IPS-18a (cell line): ENCODE measurements around the gene C1QTNF12.

Experiments used
- H3K27ac ChIP-seq: one replicate; pipeline ENCODE4 v1.5.1; 2013; ENCODE audit warnings: low read length
- H3K27me3 ChIP-seq: one replicate; pipeline ENCODE4 v1.6.1; 2013; ENCODE audit warnings: mild to moderate bottlenecking, low read length; ENCODE audit not compliant: control insufficient read depth, insufficient read depth
- H3K36me3 ChIP-seq: one replicate; pipeline ENCODE4 v1.6.1; 2013; ENCODE audit warnings: low read depth, low read length; ENCODE audit not compliant: control insufficient read depth
- H3K4me1 ChIP-seq: one replicate; pipeline ENCODE4 v1.6.1; 2013; ENCODE audit warnings: low read depth, low read length; ENCODE audit not compliant: control insufficient read depth
- H3K4me3 ChIP-seq: one replicate; pipeline ENCODE4 v1.5.1; 2013; ENCODE audit warnings: low read length
- H3K9ac ChIP-seq: one replicate; pipeline ENCODE4 v1.6.1; 2013; ENCODE audit warnings: mild to moderate bottlenecking, low read length, moderate library complexity
- H3K9me3 ChIP-seq: one replicate; pipeline ENCODE4 v1.6.1; 2013; ENCODE audit warnings: low read depth, low read length; ENCODE audit not compliant: control insufficient read depth

Gene C1QTNF12

GRCh38 chr1:1246577-1247340 is at the start of gene C1QTNF12:
C1QTNF12 (minus strand) TSS chr1:1246722; CDS start chr1:1246690, 32 bp downstream.
- Histone ChIP-seq H3K27ac (no peak within 1 kb of the TSS), H3K27me3 (peaks cover 29% of the 10 kb centered on the region), H3K36me3 (no peaks in the 10 kb centered on the region), H3K9me3 (no peaks in the 10 kb centered on the region), H3K4me1 (no peaks in the 10 kb centered on the region), H3K4me3 (no peak within 1 kb of the TSS), H3K9ac (no peak within 1 kb of the TSS)

DNA sequence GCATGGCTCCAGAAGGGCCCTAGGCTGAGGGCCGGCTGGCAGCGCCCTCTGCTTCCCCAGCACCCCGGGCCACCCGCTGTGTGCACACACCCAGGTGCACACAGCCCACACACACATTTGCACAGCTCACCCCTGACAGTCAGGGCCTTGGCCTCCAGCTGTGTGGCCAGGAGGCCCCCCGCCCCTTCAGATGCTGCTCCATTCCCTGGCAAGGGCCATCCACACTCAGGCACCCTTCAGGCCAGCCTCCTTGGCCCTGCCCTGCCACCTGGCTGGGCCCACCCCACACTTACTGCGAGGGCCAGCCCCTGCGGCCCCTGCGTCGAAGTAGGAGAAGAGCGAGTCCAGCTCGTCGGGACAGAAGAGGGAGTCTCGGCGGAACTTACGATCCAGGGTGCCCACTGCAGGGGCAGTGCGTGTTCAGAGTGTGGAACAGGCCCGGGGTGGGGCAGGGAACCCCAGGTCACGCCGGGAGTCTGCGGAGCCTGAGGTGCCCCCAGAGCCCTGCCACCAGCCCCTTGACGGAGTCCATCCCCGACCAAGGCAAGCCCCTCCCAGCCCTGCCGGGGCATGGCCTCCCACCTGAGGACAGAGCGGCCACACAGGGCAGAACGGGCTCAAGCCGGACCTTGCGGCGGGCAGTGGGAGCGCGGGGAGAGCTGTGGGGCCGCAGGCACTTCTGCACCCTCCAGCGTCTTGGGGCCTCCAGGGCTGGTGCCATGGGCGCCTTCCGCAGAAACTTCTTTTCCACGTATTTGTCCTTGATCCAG is 48.8 kb upstream of the C1QTNF12 start:
- Histone ChIP-seq H3K36me3 (no peaks in the 10 kb centered on the region), H3K4me1 (no peaks in the 10 kb centered on the region), H3K27ac (no peak overlapping the region)

DNA sequence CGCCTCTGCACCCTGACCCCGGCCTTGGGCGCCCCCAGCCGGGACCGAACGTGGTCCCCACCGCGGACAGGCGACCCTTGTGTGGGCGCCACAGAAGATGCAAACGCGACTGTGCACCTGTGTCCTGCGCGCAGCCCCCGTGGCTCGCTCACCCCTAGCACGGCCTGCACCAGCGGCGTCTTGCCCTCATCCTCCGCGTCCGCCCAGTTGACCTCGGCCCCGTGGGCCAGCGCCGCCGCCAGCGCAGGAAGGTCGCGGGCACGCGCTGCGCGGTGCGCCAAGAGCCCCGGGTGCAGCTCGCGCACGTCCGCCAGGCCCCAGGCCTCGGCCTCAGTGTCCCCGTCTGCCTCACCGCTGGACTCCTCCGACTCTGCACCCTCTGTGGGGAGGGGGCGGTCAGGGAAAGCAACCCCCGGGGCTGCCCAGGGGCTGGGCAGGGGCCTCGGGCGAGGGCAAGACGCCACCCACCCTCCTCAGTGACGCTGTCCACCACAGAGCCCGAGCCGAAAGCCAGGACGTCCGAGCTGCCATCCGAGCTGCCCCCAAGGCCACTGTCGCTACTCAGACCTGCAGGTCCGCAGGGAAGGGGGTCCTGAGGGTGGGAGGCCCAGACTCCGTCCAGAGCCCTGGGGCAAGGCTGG is 47.8 kb upstream of the C1QTNF12 start:
- Histone ChIP-seq H3K27me3 (no peaks in the 10 kb centered on the region), H3K9me3 (no peaks in the 10 kb centered on the region), H3K9ac (no peak overlapping the region), H3K27ac (no peak overlapping the region), H3K36me3 (no peaks in the 10 kb centered on the region), H3K4me1 (no peaks in the 10 kb centered on the region), H3K4me3 (no peak overlapping the region)

More for the DNA sequence above, 48.8 kb upstream of the C1QTNF12 start:
- Histone ChIP-seq H3K4me3 (no peak overlapping the region), H3K27me3 (no peaks in the 10 kb centered on the region), H3K9ac (no peak overlapping the region), H3K9me3 (no peaks in the 10 kb centered on the region)

DNA sequence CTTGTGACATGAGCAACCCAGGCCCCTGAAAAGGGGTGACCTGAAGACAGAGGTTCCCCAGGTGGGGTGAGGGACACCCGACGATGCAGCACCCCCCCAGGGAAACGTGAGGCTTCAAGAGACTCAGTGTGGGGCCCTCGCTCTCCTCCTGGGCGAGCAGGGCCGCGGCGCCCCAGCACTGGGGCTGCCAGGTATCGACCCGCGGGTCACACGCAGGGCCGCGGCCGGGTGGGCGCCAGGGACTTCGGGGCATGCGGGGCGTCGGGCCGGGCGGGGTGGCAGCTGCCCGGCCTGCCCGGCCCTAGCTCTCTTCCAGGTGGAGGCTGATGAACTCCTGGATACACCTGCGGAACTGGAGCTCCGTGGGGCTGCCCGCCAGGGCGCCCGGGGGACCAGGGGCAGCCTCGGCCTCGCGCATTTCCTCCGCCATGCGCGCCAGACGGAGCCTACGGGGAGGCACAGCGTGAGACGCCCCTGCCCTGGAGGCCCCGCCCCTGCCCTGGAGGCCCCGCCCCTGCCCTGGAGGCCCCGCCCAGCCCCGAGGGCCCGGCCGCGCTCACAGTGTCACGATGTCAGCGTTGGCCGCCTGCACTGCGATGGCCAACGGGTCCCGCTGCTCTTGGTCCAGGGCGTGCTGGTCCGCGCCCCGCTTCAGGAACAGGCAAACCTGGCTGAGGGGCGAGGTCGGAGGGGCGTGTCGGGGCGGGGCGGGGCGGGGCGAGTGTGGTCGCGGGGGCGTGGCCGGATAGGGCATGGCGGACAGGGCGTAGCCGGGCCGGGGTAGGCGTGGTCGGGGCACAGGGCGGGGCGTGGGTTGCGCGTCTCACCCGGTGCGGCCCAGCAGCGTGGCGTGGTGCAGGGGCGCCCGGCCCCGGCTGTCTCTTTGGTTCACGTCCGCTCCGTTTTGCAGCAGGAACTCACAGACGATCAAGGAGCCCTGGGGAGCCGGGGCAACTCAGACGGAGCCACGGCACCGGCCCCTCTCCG is 47.0 kb upstream of the C1QTNF12 start:
- Histone ChIP-seq H3K9ac (no peak overlapping the region), H3K4me3 (no peak overlapping the region), H3K9me3 (no peaks in the 10 kb centered on the region), H3K27ac (no peak overlapping the region), H3K36me3 (no peaks in the 10 kb centered on the region), H3K27me3 (no peaks in the 10 kb centered on the region), H3K4me1 (no peaks in the 10 kb centered on the region)

DNA sequence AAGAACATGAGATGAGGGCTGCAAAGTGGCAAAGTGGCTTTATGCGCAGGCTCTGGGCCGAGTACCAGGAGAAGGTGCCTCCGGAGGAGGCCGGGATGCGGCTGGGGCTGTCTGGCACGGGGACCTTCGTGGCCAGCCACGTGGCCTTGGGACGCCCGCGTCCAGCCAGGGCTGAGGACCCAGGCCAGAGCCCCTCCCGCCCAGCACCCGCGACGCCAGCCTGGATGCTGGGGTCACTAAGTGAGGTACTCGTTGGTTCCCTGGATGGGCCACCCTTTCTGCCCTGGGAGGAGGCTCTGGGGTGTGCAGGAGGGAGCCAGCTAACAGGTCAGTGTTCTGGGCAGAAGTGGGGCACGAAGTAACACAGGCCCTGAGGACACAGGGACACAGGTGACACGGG is 46.3 kb upstream of the C1QTNF12 start:
- Histone ChIP-seq H3K27ac (no peak overlapping the region), H3K9ac (no peak overlapping the region)

GRCh38 chr1:1292442-1292779 is 45.9 kb upstream of the C1QTNF12 start:
- Histone ChIP-seq H3K9ac (no peak overlapping the region), H3K27me3 (no peaks in the 10 kb centered on the region), H3K9me3 (no peaks in the 10 kb centered on the region), H3K4me1 (no peaks in the 10 kb centered on the region), H3K4me3 (no peak overlapping the region), H3K27ac (no peak overlapping the region), H3K36me3 (no peaks in the 10 kb centered on the region)

More for the DNA sequence above, 46.3 kb upstream of the C1QTNF12 start:
- Histone ChIP-seq H3K36me3 (no peaks in the 10 kb centered on the region), H3K4me3 (no peak overlapping the region), H3K27me3 (no peaks in the 10 kb centered on the region), H3K4me1 (no peaks in the 10 kb centered on the region), H3K9me3 (no peaks in the 10 kb centered on the region)

DNA sequence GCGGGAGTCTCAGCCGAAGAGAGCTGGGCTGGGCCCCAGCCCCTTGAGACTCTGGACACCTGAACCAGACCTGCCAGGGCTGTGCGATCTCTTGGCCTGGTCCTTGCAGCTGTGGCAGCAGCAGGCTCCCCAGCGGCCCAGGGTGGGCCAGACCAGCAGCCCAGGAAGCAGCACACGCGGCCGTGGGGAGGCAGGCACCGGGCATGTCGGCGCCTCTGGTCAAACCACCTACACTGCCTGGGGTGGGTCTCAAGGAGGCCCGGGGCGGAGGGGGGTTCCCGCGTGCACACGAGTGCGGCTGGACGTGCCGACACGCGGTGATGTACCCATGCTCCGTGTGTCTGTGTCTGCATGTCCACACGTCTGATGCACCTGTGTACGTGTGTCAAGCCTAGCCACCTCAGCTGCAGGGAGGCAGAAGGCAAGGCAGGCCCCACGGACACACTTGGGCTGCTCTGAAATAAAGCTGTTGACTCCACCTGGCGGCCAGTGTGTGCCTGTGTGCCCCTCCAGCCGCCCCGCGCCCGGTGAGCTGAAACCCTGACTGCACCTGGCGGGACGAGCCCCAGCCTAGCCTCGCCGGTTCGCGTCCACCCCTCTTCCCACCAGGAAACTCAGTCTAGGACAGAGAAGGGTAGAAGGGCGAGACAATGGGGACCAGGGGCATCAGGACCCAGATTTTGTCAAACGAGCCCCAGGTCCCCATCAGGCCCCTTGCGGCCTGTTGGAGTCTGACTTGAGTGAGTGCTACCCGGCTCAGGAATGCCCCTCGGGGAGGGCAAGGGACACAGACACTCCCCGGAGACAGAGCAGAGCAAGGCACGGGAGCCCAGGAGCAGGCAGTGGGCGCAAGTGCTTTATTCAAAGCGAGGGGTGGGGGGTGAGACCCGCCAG is 45.3 kb upstream of the C1QTNF12 start:
- Histone ChIP-seq H3K27me3 (no peaks in the 10 kb centered on the region), H3K36me3 (no peaks in the 10 kb centered on the region), H3K9ac (no peak overlapping the region), H3K4me1 (no peaks in the 10 kb centered on the region), H3K9me3 (no peaks in the 10 kb centered on the region), H3K27ac (no peak overlapping the region), H3K4me3 (no peak overlapping the region)

GRCh38 chr1:1291023-1291528 is 44.6 kb upstream of the C1QTNF12 start:
- H3K9ac ChIP-seq, result no peak overlapping the region
- no peaks in the 10 kb centered on the region for H3K9me3 ChIP-seq
- no peaks in the 10 kb centered on the region for H3K36me3 ChIP-seq
- no peaks in the 10 kb centered on the region for H3K4me1 ChIP-seq
- H3K27ac ChIP-seq, result no peak overlapping the region
- no peak overlapping the region for H3K4me3 ChIP-seq
- H3K27me3 ChIP-seq, result no peaks in the 10 kb centered on the region

- H3K27ac ChIP-seq, result no peak overlapping the region
- no peaks in the 10 kb centered on the region for H3K4me1 ChIP-seq
- no peak overlapping the region for H3K9ac ChIP-seq
- H3K27me3 ChIP-seq, result no peaks in the 10 kb centered on the region
- no peak overlapping the region for H3K4me3 ChIP-seq
- H3K36me3 ChIP-seq, result no peaks in the 10 kb centered on the region
- no peaks in the 10 kb centered on the region for H3K9me3 ChIP-seq
Measured at GRCh38 chr1:1290238-1290731, 43.8 kb upstream of the C1QTNF12 start.
